Fibroblast of pulmonary artery (primary cell): ENCODE data around the gene PDE11A.

Source experiments
- DNase-seq: peaks from one replicate; pipeline ENCODE4 v3.0.0-alpha.2; 2010; ENCODE audit warnings: low read depth
- H3K4me3 ChIP-seq: replicated peaks from 2 replicates; pipeline ENCODE4 v1.5.1; 2011; ENCODE audit warnings: low read depth, mild to moderate bottlenecking, control low read depth, low read length, moderate library complexity
- TF ChIP-seq, protein P1 (sequence below): IDR thresholded peaks from 2 replicates; pipeline ENCODE4 v1.5.1; 2011; ENCODE audit warnings: mild to moderate bottlenecking, control low read depth, low read length, inconsistent platforms; ENCODE audit errors: missing control alignments

Gene PDE11A

DNA sequence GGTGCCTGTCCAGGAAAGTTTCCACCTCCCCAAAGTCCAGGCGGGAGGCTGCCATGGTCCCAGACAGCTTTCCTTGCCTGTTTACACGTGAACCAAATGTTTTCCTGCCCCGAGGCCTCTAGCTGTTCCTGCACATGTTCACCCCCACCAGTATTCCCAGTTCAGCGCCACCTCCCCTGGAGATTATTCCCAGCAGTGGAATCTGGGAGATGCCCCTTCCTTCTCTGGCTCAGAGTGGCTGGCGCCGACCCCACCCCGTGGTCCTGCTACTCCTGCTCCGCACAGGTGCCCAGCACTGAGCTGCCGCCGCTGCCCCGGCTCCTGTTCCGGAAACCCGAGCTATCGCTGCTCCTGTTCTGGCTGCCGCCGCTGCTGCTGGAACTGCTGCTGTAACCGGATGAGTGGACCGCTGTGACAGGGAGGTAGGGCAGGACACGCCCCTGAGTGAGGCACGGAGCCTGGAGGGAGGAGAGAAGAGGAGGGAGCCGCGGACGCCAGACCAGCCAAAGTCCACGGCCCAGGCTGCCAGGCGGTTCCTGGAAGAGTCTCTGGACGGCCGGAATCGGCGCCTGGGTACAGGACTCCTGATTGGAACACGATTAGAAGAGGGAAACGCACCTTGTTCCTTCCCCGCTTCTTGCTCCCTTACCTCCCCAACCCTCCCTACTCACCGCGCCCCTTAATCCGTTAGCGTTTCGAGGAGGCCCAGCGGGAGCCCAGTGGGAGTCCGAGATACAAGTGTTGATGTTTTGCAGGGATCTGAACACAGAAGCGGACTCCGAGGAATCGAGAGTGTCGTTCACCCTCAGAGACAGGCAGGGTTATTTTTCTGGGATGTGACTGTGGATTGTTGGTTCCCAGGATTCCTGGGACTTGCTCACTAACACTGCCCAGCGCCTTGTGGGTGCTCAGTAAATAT is at the start of gene PDE11A:
Gene PDE11A (minus strand): TSS at position 395 of the 919 bp plus-strand sequence. CDS start 340 bp downstream, at position 55.
- TF ChIP-seq, protein P1, sequence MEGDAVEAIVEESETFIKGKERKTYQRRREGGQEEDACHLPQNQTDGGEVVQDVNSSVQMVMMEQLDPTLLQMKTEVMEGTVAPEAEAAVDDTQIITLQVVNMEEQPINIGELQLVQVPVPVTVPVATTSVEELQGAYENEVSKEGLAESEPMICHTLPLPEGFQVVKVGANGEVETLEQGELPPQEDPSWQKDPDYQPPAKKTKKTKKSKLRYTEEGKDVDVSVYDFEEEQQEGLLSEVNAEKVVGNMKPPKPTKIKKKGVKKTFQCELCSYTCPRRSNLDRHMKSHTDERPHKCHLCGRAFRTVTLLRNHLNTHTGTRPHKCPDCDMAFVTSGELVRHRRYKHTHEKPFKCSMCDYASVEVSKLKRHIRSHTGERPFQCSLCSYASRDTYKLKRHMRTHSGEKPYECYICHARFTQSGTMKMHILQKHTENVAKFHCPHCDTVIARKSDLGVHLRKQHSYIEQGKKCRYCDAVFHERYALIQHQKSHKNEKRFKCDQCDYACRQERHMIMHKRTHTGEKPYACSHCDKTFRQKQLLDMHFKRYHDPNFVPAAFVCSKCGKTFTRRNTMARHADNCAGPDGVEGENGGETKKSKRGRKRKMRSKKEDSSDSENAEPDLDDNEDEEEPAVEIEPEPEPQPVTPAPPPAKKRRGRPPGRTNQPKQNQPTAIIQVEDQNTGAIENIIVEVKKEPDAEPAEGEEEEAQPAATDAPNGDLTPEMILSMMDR: no peak
- H3K4me3 ChIP-seq: peak within 1 kb of the TSS; percentile 58
- DNase-seq: peak; percentile 55

DNA sequence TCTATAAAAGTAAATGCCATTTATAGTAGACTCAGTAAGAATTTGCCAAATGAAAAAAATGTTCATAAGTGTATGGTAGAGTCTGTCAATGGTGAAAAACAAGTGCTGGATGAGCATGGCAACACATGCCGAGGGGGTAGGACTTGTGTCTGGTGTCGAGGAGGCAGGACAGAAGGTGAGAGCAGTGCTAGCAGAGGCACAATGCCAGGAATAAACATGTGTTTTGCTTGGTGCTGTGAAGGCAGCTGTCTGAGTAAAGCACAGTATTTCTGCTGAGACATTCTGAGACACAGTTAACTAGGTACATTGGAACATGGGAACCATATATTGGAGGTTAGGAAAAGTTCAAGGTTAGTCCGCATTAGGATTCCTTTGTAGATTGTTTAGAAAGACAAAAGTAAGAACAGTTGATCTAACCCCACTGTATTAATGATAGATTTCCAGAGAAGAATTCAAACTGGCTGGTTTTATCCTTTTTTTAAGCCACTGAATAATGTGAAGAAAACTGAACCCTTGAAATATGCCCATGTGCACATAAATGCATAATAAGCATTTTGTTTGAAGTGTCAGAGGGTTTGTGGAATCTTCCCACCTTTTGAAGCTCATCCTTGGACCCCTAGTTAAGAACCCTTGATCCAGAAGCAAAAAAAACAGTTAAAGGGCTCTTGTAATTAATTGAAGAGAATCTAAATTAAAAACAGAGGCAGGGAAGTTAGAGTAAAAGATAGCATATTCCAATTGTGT is 46.8 kb upstream of the PDE11A start:
- H3K4me3 ChIP-seq: no peak overlapping the region
- no peak for DNase-seq
- TF ChIP-seq, protein P1: no peak

DNA sequence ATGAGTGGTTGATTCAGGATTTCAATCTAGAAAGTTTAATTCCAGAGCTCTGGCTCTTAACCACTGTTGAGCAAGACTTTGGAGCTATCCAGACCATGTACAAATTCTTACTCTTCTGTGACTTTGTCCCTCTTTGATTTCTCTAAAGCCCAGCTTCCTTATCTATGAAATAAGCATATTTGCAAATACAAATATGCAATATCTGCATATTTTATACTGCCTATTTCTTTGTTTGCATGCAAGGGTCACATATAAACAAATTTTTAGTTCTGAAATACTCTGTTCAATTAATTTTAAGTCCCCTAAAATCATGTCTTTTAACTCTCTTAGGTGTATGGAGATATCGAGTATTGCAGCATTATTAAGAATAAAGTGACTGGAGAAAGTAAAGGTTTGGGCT is 45.1 kb upstream of the PDE11A start:
- DNase-seq: no peak
- TF ChIP-seq, protein P1: no peak
- H3K4me3 ChIP-seq: no peak overlapping the region

DNA sequence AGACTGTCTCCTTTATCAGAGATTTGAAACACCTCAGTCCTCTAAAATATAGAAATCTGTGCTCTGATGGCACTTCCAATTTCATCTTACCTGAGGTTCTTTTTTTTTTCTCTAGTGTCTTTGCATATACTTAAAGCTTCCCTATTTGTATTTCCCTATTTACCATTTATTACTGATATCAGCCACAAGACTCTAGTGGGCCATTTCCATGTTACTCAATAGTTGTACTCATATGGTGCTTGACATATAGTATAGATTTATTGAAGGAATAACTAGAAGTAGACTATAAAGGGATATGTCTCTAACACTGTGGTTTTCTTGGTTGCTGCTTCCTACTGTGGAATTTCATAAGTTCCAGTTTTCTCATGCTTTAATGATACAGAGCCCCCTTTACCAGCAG is 42.7 kb upstream of the PDE11A start:
- H3K4me3 ChIP-seq: no peak overlapping the region
- TF ChIP-seq, protein P1: no peak
- DNase-seq: no peak

DNA sequence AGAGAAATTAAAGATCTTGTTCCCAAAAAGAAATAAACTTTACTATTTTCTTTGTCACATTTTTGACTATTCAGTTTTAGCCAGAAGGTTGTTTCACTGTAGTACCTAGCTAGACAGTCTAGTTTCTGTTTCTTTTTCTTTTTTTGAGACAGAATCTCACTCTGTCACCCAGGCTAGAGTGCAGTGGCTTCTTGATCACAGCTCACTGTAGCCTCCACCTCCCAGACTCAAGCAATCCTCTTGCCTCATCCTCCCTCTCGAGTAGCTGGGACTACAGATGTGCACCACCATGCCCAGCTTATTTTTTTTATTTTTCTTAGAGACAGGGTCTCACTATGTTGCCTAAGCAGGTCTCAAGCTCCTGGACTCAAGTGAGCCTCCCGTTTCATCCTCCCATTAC is 41.9 kb upstream of the PDE11A start:
- no peak overlapping the region for H3K4me3 ChIP-seq
- no peak for DNase-seq
- TF ChIP-seq, protein P1: no peak

DNA sequence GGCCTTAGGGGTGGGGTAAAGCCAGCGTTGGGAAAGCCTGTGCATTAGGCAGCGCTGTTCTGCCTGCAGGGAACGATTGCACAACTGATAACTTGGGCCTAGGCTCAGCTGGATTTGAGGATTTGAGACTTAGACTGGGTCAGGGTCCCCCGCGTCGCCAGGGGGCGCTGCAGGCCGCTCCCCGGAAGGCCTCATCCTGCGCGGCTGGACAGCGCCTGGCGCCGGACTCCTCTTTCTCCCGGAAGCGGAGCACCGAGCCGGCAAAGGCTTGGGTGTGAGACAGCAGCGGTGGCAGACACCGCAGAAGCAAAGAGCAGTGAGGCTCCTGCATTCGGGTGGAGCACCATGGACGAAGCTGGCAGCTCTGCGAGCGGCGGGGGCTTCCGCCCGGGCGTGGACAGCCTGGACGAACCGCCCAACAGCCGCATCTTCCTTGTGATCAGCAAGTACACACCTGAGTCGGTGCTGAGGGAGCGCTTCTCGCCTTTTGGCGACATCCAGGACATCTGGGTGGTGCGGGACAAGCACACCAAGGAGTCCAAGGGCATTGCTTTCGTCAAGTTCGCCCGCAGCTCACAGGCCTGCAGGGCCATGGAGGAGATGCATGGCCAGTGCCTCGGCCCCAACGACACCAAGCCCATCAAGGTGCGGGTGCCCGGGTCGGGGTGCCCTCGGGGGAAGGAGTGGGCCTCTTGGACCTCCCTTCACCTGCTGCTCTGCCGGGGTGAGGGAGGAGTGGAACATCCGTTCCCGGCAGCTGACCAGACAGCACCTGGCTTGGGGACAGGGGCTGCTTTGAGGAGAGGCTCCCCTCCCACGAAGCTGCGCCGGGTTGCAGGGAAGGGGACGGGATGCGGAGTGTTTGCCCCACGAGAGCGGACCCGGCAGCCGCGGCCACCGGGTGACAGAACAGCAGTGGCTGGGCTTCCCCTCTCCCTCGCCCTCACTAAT is 39.9 kb upstream of the PDE11A start, which contains the start of gene RBM45:
Gene RBM45 (plus strand): TSS at position 236 of the 951 bp plus-strand sequence. CDS start 110 bp downstream, at position 346.
- peak within 1 kb of the TSS; percentile 96 for H3K4me3 ChIP-seq
- peak; percentile 96 for DNase-seq
- TF ChIP-seq, protein P1: peak; percentile 93
